ENCODE measurements around the gene LAPTM5.
"Not testable (repeated sequence)": the region's sequence is repeated elsewhere in the genome, so short reads cannot be mapped to it uniquely, and the experiment has no call there.

Gene LAPTM5

GRCh38 chr1:30794260-30794659 lies 36.7 kb upstream of the LAPTM5 start:
- no peak for DNase-seq (ENCODE audit: low read depth)
- H3K36me3 ChIP-seq (ENCODE audit: control insufficient read depth, insufficient read depth, low read length, severe bottlenecking): no peaks in the 10 kb centered on the region
- H3K4me3 ChIP-seq (ENCODE audit: low read length): no peak overlapping the region
- peaks cover 6% of the 10 kb centered on the region for H3K9me3 ChIP-seq (ENCODE audit: control insufficient read depth, low read length)
- H3K4me1 ChIP-seq (ENCODE audit: control insufficient read depth, insufficient read depth, low read length): peaks cover 17% of the 10 kb centered on the region
- peaks cover 29% of the 10 kb centered on the region for H3K27me3 ChIP-seq (replicated peaks; ENCODE audit: control insufficient read depth, insufficient read depth, low read length)
- no peak overlapping the region for H3K9ac ChIP-seq (ENCODE audit: low read length)

- H3K4me3 ChIP-seq (ENCODE audit: low read length): no peak overlapping the region
- peaks cover 9% of the 10 kb centered on the region for H3K4me1 ChIP-seq (ENCODE audit: control insufficient read depth, insufficient read depth, low read length)
- no peak for DNase-seq (ENCODE audit: low read depth)
- H3K9ac ChIP-seq (ENCODE audit: low read length): no peak overlapping the region
- H3K27me3 ChIP-seq (replicated peaks; ENCODE audit: control insufficient read depth, insufficient read depth, low read length): peaks cover 38% of the 10 kb centered on the region
- peaks cover 6% of the 10 kb centered on the region for H3K9me3 ChIP-seq (ENCODE audit: control insufficient read depth, low read length)
- H3K36me3 ChIP-seq (ENCODE audit: control insufficient read depth, insufficient read depth, low read length, severe bottlenecking): no peaks in the 10 kb centered on the region
These were observed 35.6 kb upstream of the LAPTM5 start for GRCh38 chr1:30793209-30793608.

- Histone ChIP-seq H3K9me3 (ENCODE audit: control insufficient read depth, low read length) (peaks cover 6% of the 10 kb centered on the region), H3K27me3 (replicated peaks; ENCODE audit: control insufficient read depth, insufficient read depth, low read length) (peaks cover 38% of the 10 kb centered on the region), H3K36me3 (ENCODE audit: control insufficient read depth, insufficient read depth, low read length, severe bottlenecking) (no peaks in the 10 kb centered on the region), H3K4me3 (ENCODE audit: low read length) (no peak overlapping the region), H3K4me1 (ENCODE audit: control insufficient read depth, insufficient read depth, low read length) (no peaks in the 10 kb centered on the region), H3K9ac (ENCODE audit: low read length) (no peak overlapping the region)
- DNase-seq (ENCODE audit: low read depth): no peak
These were observed 34.3 kb upstream of the LAPTM5 start for GRCh38 chr1:30791868-30792267.

GRCh38 chr1:30790850-30791778 lies 33.5 kb upstream of the LAPTM5 start:
- H3K4me1 ChIP-seq (ENCODE audit: control insufficient read depth, insufficient read depth, low read length): no peaks in the 10 kb centered on the region

GRCh38 chr1:30790256-30790525 lies 32.6 kb upstream of the LAPTM5 start:
- not testable (repeated sequence) for DNase-seq (ENCODE audit: low read depth); H3K36me3 ChIP-seq (ENCODE audit: control insufficient read depth, insufficient read depth, low read length, severe bottlenecking); H3K9me3 ChIP-seq (ENCODE audit: control insufficient read depth, low read length); H3K9ac ChIP-seq (ENCODE audit: low read length); H3K4me3 ChIP-seq (ENCODE audit: low read length); H3K4me1 ChIP-seq (ENCODE audit: control insufficient read depth, insufficient read depth, low read length)
- peaks cover 45% of the 10 kb centered on the region for H3K27me3 ChIP-seq (replicated peaks; ENCODE audit: control insufficient read depth, insufficient read depth, low read length)

More at GRCh38 chr1:30790850-30791778, 33.5 kb upstream of the LAPTM5 start:
- Histone ChIP-seq H3K4me3 (ENCODE audit: low read length) (no peak overlapping the region), H3K9ac (ENCODE audit: low read length) (no peak overlapping the region), H3K27me3 (replicated peaks; ENCODE audit: control insufficient read depth, insufficient read depth, low read length) (peaks cover 45% of the 10 kb centered on the region), H3K9me3 (ENCODE audit: control insufficient read depth, low read length) (peaks cover 6% of the 10 kb centered on the region), H3K36me3 (ENCODE audit: control insufficient read depth, insufficient read depth, low read length, severe bottlenecking) (no peaks in the 10 kb centered on the region)
- no peak for DNase-seq (ENCODE audit: low read depth)

- Histone ChIP-seq H3K36me3 (ENCODE audit: control insufficient read depth, insufficient read depth, low read length, severe bottlenecking) (no peaks in the 10 kb centered on the region), H3K4me3 (ENCODE audit: low read length) (no peak overlapping the region), H3K27me3 (replicated peaks; ENCODE audit: control insufficient read depth, insufficient read depth, low read length) (peaks cover 49% of the 10 kb centered on the region), H3K4me1 (ENCODE audit: control insufficient read depth, insufficient read depth, low read length) (no peaks in the 10 kb centered on the region), H3K9ac (ENCODE audit: low read length) (no peak overlapping the region), H3K9me3 (ENCODE audit: control insufficient read depth, low read length) (peaks cover 6% of the 10 kb centered on the region)
- no peak for DNase-seq (ENCODE audit: low read depth)
These were observed 32.0 kb upstream of the LAPTM5 start for GRCh38 chr1:30789388-30790255.

GRCh38 chr1:30788580-30789387 lies 31.2 kb upstream of the LAPTM5 start:
- peaks cover 6% of the 10 kb centered on the region for H3K9me3 ChIP-seq (ENCODE audit: control insufficient read depth, low read length)
- H3K36me3 ChIP-seq (ENCODE audit: control insufficient read depth, insufficient read depth, low read length, severe bottlenecking): no peaks in the 10 kb centered on the region
- no peak for DNase-seq (ENCODE audit: low read depth)
- H3K4me1 ChIP-seq (ENCODE audit: control insufficient read depth, insufficient read depth, low read length): no peaks in the 10 kb centered on the region
- peaks cover 49% of the 10 kb centered on the region for H3K27me3 ChIP-seq (replicated peaks; ENCODE audit: control insufficient read depth, insufficient read depth, low read length)
- no peak overlapping the region for H3K9ac ChIP-seq (ENCODE audit: low read length)
- H3K4me3 ChIP-seq (ENCODE audit: low read length): no peak overlapping the region

GRCh38 chr1:30787856-30788495 lies 30.4 kb upstream of the LAPTM5 start:
- Histone ChIP-seq H3K9ac (ENCODE audit: low read length) (no peak overlapping the region), H3K27me3 (replicated peaks; ENCODE audit: control insufficient read depth, insufficient read depth, low read length) (peaks cover 42% of the 10 kb centered on the region), H3K9me3 (ENCODE audit: control insufficient read depth, low read length) (peaks cover 6% of the 10 kb centered on the region), H3K4me3 (ENCODE audit: low read length) (no peak overlapping the region), H3K36me3 (ENCODE audit: control insufficient read depth, insufficient read depth, low read length, severe bottlenecking) (no peaks in the 10 kb centered on the region), H3K4me1 (ENCODE audit: control insufficient read depth, insufficient read depth, low read length) (no peaks in the 10 kb centered on the region)
- DNase-seq (ENCODE audit: low read depth): no peak

- Histone ChIP-seq H3K4me3 (ENCODE audit: low read length) (no peak overlapping the region), H3K9me3 (ENCODE audit: control insufficient read depth, low read length) (peaks cover 6% of the 10 kb centered on the region), H3K9ac (ENCODE audit: low read length) (no peak overlapping the region), H3K36me3 (ENCODE audit: control insufficient read depth, insufficient read depth, low read length, severe bottlenecking) (no peaks in the 10 kb centered on the region), H3K4me1 (ENCODE audit: control insufficient read depth, insufficient read depth, low read length) (no peaks in the 10 kb centered on the region), H3K27me3 (replicated peaks; ENCODE audit: control insufficient read depth, insufficient read depth, low read length) (peaks cover 38% of the 10 kb centered on the region)
- no peak for DNase-seq (ENCODE audit: low read depth)
These were observed 29.7 kb upstream of the LAPTM5 start for GRCh38 chr1:30787266-30787665.

GRCh38 chr1:30786264-30786991 lies 28.9 kb upstream of the LAPTM5 start:
- no peaks in the 10 kb centered on the region for H3K9me3 ChIP-seq (ENCODE audit: control insufficient read depth, low read length)
- DNase-seq (ENCODE audit: low read depth): no peak
- H3K4me3 ChIP-seq (ENCODE audit: low read length): no peak overlapping the region
- no peaks in the 10 kb centered on the region for H3K4me1 ChIP-seq (ENCODE audit: control insufficient read depth, insufficient read depth, low read length)
- H3K36me3 ChIP-seq (ENCODE audit: control insufficient read depth, insufficient read depth, low read length, severe bottlenecking): no peaks in the 10 kb centered on the region
- H3K27me3 ChIP-seq (replicated peaks; ENCODE audit: control insufficient read depth, insufficient read depth, low read length): peaks cover 29% of the 10 kb centered on the region
- no peak overlapping the region for H3K9ac ChIP-seq (ENCODE audit: low read length)

All from adipocyte (in vitro differentiated cells).